ENCODE results near the gene STRN.
"Not testable (repeated sequence)": the region's sequence is repeated elsewhere in the genome, so short reads cannot be mapped to it uniquely, and the experiment has no call there.

The STRN gene

GRCh38 chr2:36855429-36855828, 110.9 kb downstream of the STRN start:
- H3K9ac ChIP-seq (ENCODE audit: low read length in 5 of 5), result no peak overlapping the region
- H3K36me3 ChIP-seq (ENCODE audit: control insufficient read depth in 5 of 5, insufficient read depth in 5 of 5, low read length in 5 of 5), result peaks cover 24 to 33% (median 29%) of the 10 kb centered on the region in 5 donors
- no peaks in the 10 kb centered on the region for H3K9me3 ChIP-seq (ENCODE audit: control insufficient read depth in 5 of 5, low read length in 5 of 5)

GRCh38 chr2:36854241-36854640, 112.1 kb downstream of the STRN start:
- H3K36me3 ChIP-seq (ENCODE audit: control insufficient read depth in 5 of 5, insufficient read depth in 5 of 5, low read length in 5 of 5), result peaks cover 32 to 43% (median 38%) of the 10 kb centered on the region in 5 donors
- no peaks in the 10 kb centered on the region for H3K4me1 ChIP-seq (ENCODE audit: control insufficient read depth in 5 of 5, insufficient read depth in 5 of 5, low read length in 5 of 5)
- no peak overlapping the region for H3K9ac ChIP-seq (ENCODE audit: low read length in 5 of 5)
- H3K9me3 ChIP-seq (ENCODE audit: control insufficient read depth in 5 of 5, low read length in 5 of 5), result no peaks in the 10 kb centered on the region
- H3K27me3 ChIP-seq (ENCODE audit: control insufficient read depth in 5 of 5, insufficient read depth in 4 of 5, low read length in 5 of 5), result no peaks in the 10 kb centered on the region
- no peak overlapping the region for H3K27ac ChIP-seq (ENCODE audit: low read depth, low read length)
- H3K4me3 ChIP-seq (ENCODE audit: low read depth in 1 of 5, low read length in 5 of 5), result no peak overlapping the region

More at GRCh38 chr2:36855429-36855828, 110.9 kb downstream of the STRN start:
- H3K27ac ChIP-seq (ENCODE audit: low read depth, low read length), result no peak overlapping the region
- no peak overlapping the region for H3K4me3 ChIP-seq (ENCODE audit: low read depth in 1 of 5, low read length in 5 of 5)
- H3K27me3 ChIP-seq (ENCODE audit: control insufficient read depth in 5 of 5, insufficient read depth in 4 of 5, low read length in 5 of 5), result no peaks in the 10 kb centered on the region
- H3K4me1 ChIP-seq (ENCODE audit: control insufficient read depth in 5 of 5, insufficient read depth in 5 of 5, low read length in 5 of 5), result no peaks in the 10 kb centered on the region

- no peaks in the 10 kb centered on the region for H3K27me3 ChIP-seq (ENCODE audit: control insufficient read depth in 5 of 5, insufficient read depth in 4 of 5, low read length in 5 of 5)
- H3K4me3 ChIP-seq (ENCODE audit: low read depth in 1 of 5, low read length in 5 of 5), result no peak overlapping the region
- H3K27ac ChIP-seq (ENCODE audit: low read depth, low read length), result no peak overlapping the region
- H3K4me1 ChIP-seq (ENCODE audit: control insufficient read depth in 5 of 5, insufficient read depth in 5 of 5, low read length in 5 of 5), result no peaks in the 10 kb centered on the region
- H3K36me3 ChIP-seq (ENCODE audit: control insufficient read depth in 5 of 5, insufficient read depth in 5 of 5, low read length in 5 of 5), result peaks cover 17 to 53% (median 32%) of the 10 kb centered on the region in 5 donors
- H3K9ac ChIP-seq (ENCODE audit: low read length in 5 of 5), result no peak overlapping the region
- no peaks in the 10 kb centered on the region for H3K9me3 ChIP-seq (ENCODE audit: control insufficient read depth in 5 of 5, low read length in 5 of 5)
These were observed 117.1 kb downstream of the STRN start for GRCh38 chr2:36849265-36849664.

- Histone ChIP-seq H3K27ac (ENCODE audit: low read depth, low read length) (no peak overlapping the region), H3K36me3 (ENCODE audit: control insufficient read depth in 5 of 5, insufficient read depth in 5 of 5, low read length in 5 of 5) (peaks cover 0 to 25% (median 14%) of the 10 kb centered on the region in 5 donors), H3K4me3 (ENCODE audit: low read depth in 1 of 5, low read length in 5 of 5) (no peak overlapping the region), H3K9me3 (ENCODE audit: control insufficient read depth in 5 of 5, low read length in 5 of 5) (no peaks in the 10 kb centered on the region), H3K4me1 (ENCODE audit: control insufficient read depth in 5 of 5, insufficient read depth in 5 of 5, low read length in 5 of 5) (peaks cover 0 to 11% (median 6%) of the 10 kb centered on the region in 5 donors), H3K27me3 (ENCODE audit: control insufficient read depth in 5 of 5, insufficient read depth in 4 of 5, low read length in 5 of 5) (no peaks in the 10 kb centered on the region), H3K9ac (ENCODE audit: low read length in 5 of 5) (no peak overlapping the region)
These were observed 122.5 kb downstream of the STRN start for GRCh38 chr2:36843838-36844237.

GRCh38 chr2:36839976-36840617, 126.2 kb downstream of the STRN start:
- Histone ChIP-seq H3K36me3 (ENCODE audit: control insufficient read depth in 5 of 5, insufficient read depth in 5 of 5, low read length in 5 of 5) (peaks cover 0 to 9% (median 4%) of the 10 kb centered on the region in 5 donors), H3K9ac (ENCODE audit: low read length in 5 of 5) (no peak overlapping the region), H3K27ac (ENCODE audit: low read depth, low read length) (no peak overlapping the region), H3K4me3 (ENCODE audit: low read depth in 1 of 5, low read length in 5 of 5) (no peak overlapping the region), H3K9me3 (ENCODE audit: control insufficient read depth in 5 of 5, low read length in 5 of 5) (peaks cover 0 to 2% (median 0%) of the 10 kb centered on the region in 5 donors), H3K4me1 (ENCODE audit: control insufficient read depth in 5 of 5, insufficient read depth in 5 of 5, low read length in 5 of 5) (peaks cover 0 to 11% (median 6%) of the 10 kb centered on the region in 5 donors), H3K27me3 (ENCODE audit: control insufficient read depth in 5 of 5, insufficient read depth in 4 of 5, low read length in 5 of 5) (no peaks in the 10 kb centered on the region)

- peaks cover 0 to 2% (median 0%) of the 10 kb centered on the region in 5 donors for H3K9me3 ChIP-seq (ENCODE audit: control insufficient read depth in 5 of 5, low read length in 5 of 5)
- no peak overlapping the region for H3K4me3 ChIP-seq (ENCODE audit: low read depth in 1 of 5, low read length in 5 of 5)
- no peaks in the 10 kb centered on the region for H3K36me3 ChIP-seq (ENCODE audit: control insufficient read depth in 5 of 5, insufficient read depth in 5 of 5, low read length in 5 of 5)
- H3K4me1 ChIP-seq (ENCODE audit: control insufficient read depth in 5 of 5, insufficient read depth in 5 of 5, low read length in 5 of 5), result peaks cover 0 to 7% (median 3%) of the 10 kb centered on the region in 5 donors
- H3K9ac ChIP-seq (ENCODE audit: low read length in 5 of 5), result no peak overlapping the region
- H3K27me3 ChIP-seq (ENCODE audit: control insufficient read depth in 5 of 5, insufficient read depth in 4 of 5, low read length in 5 of 5), result no peaks in the 10 kb centered on the region
- H3K27ac ChIP-seq (ENCODE audit: low read depth, low read length), result no peak overlapping the region
These were observed 131.4 kb downstream of the STRN start for GRCh38 chr2:36834731-36835524.

GRCh38 chr2:36834203-36834602, 132.1 kb downstream of the STRN start:
- Histone ChIP-seq H3K27ac (ENCODE audit: low read depth, low read length) (no peak overlapping the region), H3K4me1 (ENCODE audit: control insufficient read depth in 5 of 5, insufficient read depth in 5 of 5, low read length in 5 of 5) (no peaks in the 10 kb centered on the region), H3K27me3 (ENCODE audit: control insufficient read depth in 5 of 5, insufficient read depth in 4 of 5, low read length in 5 of 5) (no peaks in the 10 kb centered on the region), H3K4me3 (ENCODE audit: low read depth in 1 of 5, low read length in 5 of 5) (no peak overlapping the region), H3K36me3 (ENCODE audit: control insufficient read depth in 5 of 5, insufficient read depth in 5 of 5, low read length in 5 of 5) (no peaks in the 10 kb centered on the region), H3K9me3 (ENCODE audit: control insufficient read depth in 5 of 5, low read length in 5 of 5) (peaks cover 0 to 2% (median 0%) of the 10 kb centered on the region in 5 donors), H3K9ac (ENCODE audit: low read length in 5 of 5) (no peak overlapping the region)

- no peak overlapping the region for H3K4me3 ChIP-seq (ENCODE audit: low read depth in 1 of 5, low read length in 5 of 5)
- H3K9ac ChIP-seq (ENCODE audit: low read length in 5 of 5), result no peak overlapping the region
- H3K9me3 ChIP-seq (ENCODE audit: control insufficient read depth in 5 of 5, low read length in 5 of 5), result peaks cover 0 to 2% (median 0%) of the 10 kb centered on the region in 5 donors
- no peak overlapping the region for H3K27ac ChIP-seq (ENCODE audit: low read depth, low read length)
- no peaks in the 10 kb centered on the region for H3K4me1 ChIP-seq (ENCODE audit: control insufficient read depth in 5 of 5, insufficient read depth in 5 of 5, low read length in 5 of 5)
- H3K36me3 ChIP-seq (ENCODE audit: control insufficient read depth in 5 of 5, insufficient read depth in 5 of 5, low read length in 5 of 5), result no peaks in the 10 kb centered on the region
- no peaks in the 10 kb centered on the region for H3K27me3 ChIP-seq (ENCODE audit: control insufficient read depth in 5 of 5, insufficient read depth in 4 of 5, low read length in 5 of 5)
These were observed 135.2 kb downstream of the STRN start for GRCh38 chr2:36831185-36831584.

GRCh38 chr2:36824683-36825082, 141.7 kb downstream of the STRN start:
- H3K4me1 ChIP-seq (ENCODE audit: control insufficient read depth in 5 of 5, insufficient read depth in 5 of 5, low read length in 5 of 5), result peaks cover 0 to 39% (median 34%) of the 10 kb centered on the region in 5 donors
- H3K9me3 ChIP-seq (ENCODE audit: control insufficient read depth in 5 of 5, low read length in 5 of 5); H3K27ac ChIP-seq (ENCODE audit: low read depth, low read length): not testable (repeated sequence)

GRCh38 chr2:36824273-36824672, 142.1 kb downstream of the STRN start:
- H3K4me1 ChIP-seq (ENCODE audit: control insufficient read depth in 5 of 5, insufficient read depth in 5 of 5, low read length in 5 of 5), result peaks cover 0 to 43% (median 34%) of the 10 kb centered on the region in 5 donors
- no peaks in the 10 kb centered on the region for H3K9me3 ChIP-seq (ENCODE audit: control insufficient read depth in 5 of 5, low read length in 5 of 5)
- no peak overlapping the region for H3K27ac ChIP-seq (ENCODE audit: low read depth, low read length)
- H3K4me3 ChIP-seq (ENCODE audit: low read depth in 1 of 5, low read length in 5 of 5), result no peak overlapping the region
- no peak overlapping the region for H3K9ac ChIP-seq (ENCODE audit: low read length in 5 of 5)
- H3K27me3 ChIP-seq (ENCODE audit: control insufficient read depth in 5 of 5, insufficient read depth in 4 of 5, low read length in 5 of 5), result no peaks in the 10 kb centered on the region
- H3K36me3 ChIP-seq (ENCODE audit: control insufficient read depth in 5 of 5, insufficient read depth in 5 of 5, low read length in 5 of 5), result no peaks in the 10 kb centered on the region

More at GRCh38 chr2:36824683-36825082, 141.7 kb downstream of the STRN start:
- not testable (repeated sequence) for H3K9ac ChIP-seq (ENCODE audit: low read length in 5 of 5); H3K36me3 ChIP-seq (ENCODE audit: control insufficient read depth in 5 of 5, insufficient read depth in 5 of 5, low read length in 5 of 5); H3K27me3 ChIP-seq (ENCODE audit: control insufficient read depth in 5 of 5, insufficient read depth in 4 of 5, low read length in 5 of 5); H3K4me3 ChIP-seq (ENCODE audit: low read depth in 1 of 5, low read length in 5 of 5)

Measured in subcutaneous abdominal adipose tissue (tissue), 5 donors.